GM21723 (cell line): ENCODE results near the gene CEP164.
"Not testable (repeated sequence)": the region's sequence is repeated elsewhere in the genome, so short reads cannot be mapped to it uniquely, and the experiment has no call there.

Experiments
- ATAC-seq: cut with Tn5 transposase; IDR thresholded peaks from one replicate; pipeline ENCODE4 v1.9.1; 2021; ENCODE audit warnings: mild to moderate bottlenecking, moderate library complexity; ENCODE audit not compliant: unreplicated experiment

Gene CEP164

GRCh38 chr11:117392001-117392690, 64.5 kb downstream of the CEP164 start:
- ATAC-seq, result no peak

- ATAC-seq, result no peak
These were observed 65.3 kb downstream of the CEP164 start for GRCh38 chr11:117392979-117393378.

GRCh38 chr11:117394221-117394925, 66.7 kb downstream of the CEP164 start:
- no peak for ATAC-seq

- ATAC-seq, result no peak
These were observed 67.8 kb downstream of the CEP164 start for GRCh38 chr11:117395476-117395875.

- no peak for ATAC-seq
These were observed 69.3 kb downstream of the CEP164 start for GRCh38 chr11:117396970-117397369.

GRCh38 chr11:117398618-117399017, 71.0 kb downstream of the CEP164 start:
- not testable (repeated sequence) for ATAC-seq

GRCh38 chr11:117399100-117399840, 71.6 kb downstream of the CEP164 start:
- not testable (repeated sequence) for ATAC-seq

GRCh38 chr11:117405898-117406297, 78.2 kb downstream of the CEP164 start:
- ATAC-seq, result not testable (repeated sequence)

- ATAC-seq, result no peak
These were observed 79.4 kb downstream of the CEP164 start for GRCh38 chr11:117407016-117407415.

- ATAC-seq, result no peak
These were observed 80.7 kb downstream of the CEP164 start for GRCh38 chr11:117408356-117408755.

- ATAC-seq, result no peak
These were observed 81.9 kb downstream of the CEP164 start for GRCh38 chr11:117409511-117409910.

GRCh38 chr11:117410238-117410637, 82.6 kb downstream of the CEP164 start:
- ATAC-seq, result no peak

- ATAC-seq, result no peak
These were observed 83.4 kb downstream of the CEP164 start for GRCh38 chr11:117410861-117411710.

GRCh38 chr11:117411736-117412135, 84.1 kb downstream of the CEP164 start:
- no peak for ATAC-seq

GRCh38 chr11:117412176-117412575, 84.5 kb downstream of the CEP164 start:
- ATAC-seq, result no peak

- no peak for ATAC-seq
These were observed 85.1 kb downstream of the CEP164 start for GRCh38 chr11:117412653-117413275.

GRCh38 chr11:117413616-117414015, 86.0 kb downstream of the CEP164 start:
- no peak for ATAC-seq

- no peak for ATAC-seq
These were observed 87.1 kb downstream of the CEP164 start for GRCh38 chr11:117414724-117415123.

GRCh38 chr11:117415358-117415896, 87.8 kb downstream of the CEP164 start:
- ATAC-seq, result no peak

GRCh38 chr11:117417342-117417741, 89.7 kb downstream of the CEP164 start:
- no peak for ATAC-seq
